GM21825 (cell line): ENCODE measurements around the gene DNAJC3.
"Not testable (repeated sequence)": the region's sequence is repeated elsewhere in the genome, so short reads cannot be mapped to it uniquely, and the experiment has no call there.

Experiments used
- ATAC-seq: cut with Tn5 transposase; IDR thresholded peaks from one replicate; pipeline ENCODE4 v1.9.1; 2021; ENCODE audit warnings: mild to moderate bottlenecking, moderate library complexity; ENCODE audit not compliant: unreplicated experiment

DNAJC3 gene

DNA sequence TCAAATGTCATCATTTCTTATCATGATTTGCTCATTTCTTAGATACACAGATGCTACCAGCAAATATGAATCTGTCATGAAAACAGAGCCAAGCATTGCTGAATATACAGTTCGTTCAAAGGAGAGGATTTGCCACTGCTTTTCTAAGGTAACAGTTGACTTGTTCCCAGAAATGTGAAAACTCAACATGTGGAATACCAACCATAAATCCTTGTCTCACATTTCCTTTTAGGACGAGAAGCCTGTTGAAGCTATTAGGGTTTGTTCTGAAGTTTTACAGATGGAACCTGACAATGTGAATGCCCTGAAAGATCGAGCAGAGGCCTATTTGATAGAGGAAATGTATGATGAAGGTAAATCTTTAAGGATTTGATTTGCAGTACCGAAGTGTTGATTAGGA lies 86.7 kb downstream of the DNAJC3 start:
- ATAC-seq: no peak

GRCh38 chr13:95771905-95772304 lies 95.0 kb downstream of the DNAJC3 start:
- no peak for ATAC-seq

- no peak for ATAC-seq
Measured at GRCh38 chr13:95779522-95779921, 102.6 kb downstream of the DNAJC3 start.

GRCh38 chr13:95781016-95781415 lies 104.1 kb downstream of the DNAJC3 start:
- no peak for ATAC-seq

DNA sequence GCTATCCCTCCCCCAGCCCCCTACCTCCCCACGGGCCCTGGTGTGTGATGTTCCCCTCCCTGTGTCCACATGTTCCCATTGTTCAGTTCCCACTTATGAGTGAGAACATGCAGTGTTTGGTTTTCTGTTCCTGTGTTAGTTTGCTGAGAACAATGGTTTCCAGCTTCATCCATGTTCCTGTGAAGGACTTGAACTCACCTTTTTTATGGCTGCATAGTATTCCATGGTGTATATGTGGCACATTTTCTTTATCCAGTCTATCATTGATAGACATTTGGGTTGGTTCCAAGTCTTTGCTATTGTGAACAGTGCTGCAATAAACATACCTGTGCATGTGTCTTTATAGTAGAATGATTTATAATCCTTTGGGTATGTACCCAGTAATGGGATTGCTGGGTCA lies 105.0 kb downstream of the DNAJC3 start:
- not testable (repeated sequence) for ATAC-seq

DNA sequence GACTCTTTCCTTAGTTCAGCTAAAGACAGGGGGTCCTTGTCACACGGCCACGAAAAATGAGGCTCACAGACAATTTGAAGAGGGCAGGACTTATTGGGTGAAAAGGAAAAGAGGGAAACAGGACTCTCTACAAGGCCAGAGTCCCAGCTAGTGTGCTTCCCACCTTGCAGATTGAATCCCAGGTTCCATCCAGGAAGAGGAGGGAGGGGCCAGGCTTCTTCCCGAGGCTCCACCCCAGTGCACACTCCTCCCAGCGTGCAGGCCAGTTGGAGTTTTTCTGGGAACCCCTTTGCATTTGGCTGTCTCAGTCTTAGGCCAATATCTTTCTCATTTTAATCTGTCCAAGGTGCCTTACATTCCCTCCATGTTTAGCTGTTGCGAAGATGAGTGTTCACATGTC lies 106.8 kb downstream of the DNAJC3 start:
- no peak for ATAC-seq

DNA sequence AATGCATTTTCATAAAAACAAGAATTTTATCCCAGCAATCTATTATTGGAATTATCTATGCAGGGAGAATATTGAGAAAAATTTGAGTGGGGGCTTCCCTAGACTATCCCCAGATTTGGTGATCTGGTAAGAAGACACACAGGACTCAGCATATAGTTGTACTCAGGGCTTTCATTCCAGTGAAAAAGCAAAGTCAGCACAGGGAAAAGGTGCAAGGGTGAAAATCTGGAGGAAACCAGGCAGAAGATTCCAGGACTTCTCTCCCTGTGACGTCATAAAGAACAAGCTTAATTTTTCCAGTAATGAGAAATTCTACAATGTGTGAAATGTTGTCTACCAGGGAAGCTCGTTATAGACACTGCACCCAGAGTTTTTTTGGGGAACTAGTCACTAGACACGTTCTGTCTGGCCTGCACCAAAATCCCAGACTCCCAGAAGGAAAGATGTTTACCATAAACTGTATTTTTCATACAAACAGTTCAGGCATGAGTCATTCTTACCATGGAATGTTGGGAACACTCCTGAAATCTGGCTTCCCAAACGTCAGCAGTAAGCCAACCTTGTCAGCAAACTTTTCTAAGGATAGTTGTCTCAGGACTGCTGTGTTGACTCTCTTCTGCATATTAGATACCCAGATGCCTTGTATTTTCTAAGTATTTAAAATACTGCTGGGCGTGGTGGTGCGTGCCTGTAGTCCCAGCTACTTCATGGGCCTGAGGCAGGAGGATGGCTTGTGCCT lies 107.4 kb downstream of the DNAJC3 start:
- no peak for ATAC-seq

- ATAC-seq: no peak
Measured at GRCh38 chr13:95784900-95785290, 108.0 kb downstream of the DNAJC3 start.

DNA sequence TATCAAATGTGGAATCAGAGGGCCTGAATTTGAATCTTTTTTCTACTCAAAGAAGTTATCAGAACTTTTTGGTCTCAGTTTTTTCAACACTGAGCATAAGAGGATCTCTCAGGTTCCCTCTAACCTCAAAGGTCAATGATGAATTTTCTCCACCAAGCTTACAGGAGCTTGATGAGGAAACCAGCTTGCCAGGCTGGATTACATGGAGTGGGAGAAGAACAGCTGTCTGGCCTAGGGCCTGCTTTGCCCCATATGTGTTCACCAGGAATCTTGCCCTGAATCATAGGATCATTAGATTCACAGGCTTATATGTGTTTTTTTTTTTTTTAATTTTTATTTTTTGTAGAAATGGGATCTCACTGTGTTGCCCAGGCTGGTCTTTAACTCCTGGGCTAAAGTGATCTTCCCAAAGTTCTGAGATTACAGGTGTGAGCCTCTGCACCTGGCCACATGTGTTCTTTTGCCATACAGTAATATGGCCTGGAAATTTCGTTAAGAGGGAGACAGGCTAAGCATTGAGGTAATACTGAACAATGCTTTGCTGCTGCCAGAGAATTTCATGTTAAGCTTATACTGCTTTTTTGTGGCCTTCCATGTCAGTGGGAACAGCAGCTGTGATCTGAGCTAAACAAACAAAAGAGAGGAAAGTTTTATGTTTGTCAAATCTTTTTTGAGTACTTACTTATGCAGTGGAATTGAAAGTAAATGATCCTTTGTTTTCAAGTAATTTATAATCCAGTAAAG lies 110.6 kb downstream of the DNAJC3 start:
- ATAC-seq: no peak

- ATAC-seq: no peak
Measured at GRCh38 chr13:95788100-95788463, 111.1 kb downstream of the DNAJC3 start.

DNA sequence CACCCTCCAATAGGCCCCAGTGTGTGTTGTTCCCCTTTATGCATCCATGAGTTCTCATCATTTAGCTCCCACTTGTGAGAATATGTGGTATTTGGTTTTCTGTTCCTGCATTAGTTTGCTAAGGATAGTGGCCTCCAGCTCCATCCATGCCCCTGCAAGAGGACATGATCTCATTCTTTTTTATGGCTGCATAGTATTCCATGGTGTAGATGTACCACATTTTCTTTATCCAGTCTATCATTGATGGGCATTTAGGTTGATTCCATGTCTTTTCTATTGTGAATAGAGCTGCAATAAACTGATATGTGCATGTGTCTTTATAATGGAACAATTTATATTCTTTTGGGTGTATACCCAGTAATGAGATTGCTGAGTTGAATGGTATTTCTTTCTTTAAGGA lies 112.4 kb downstream of the DNAJC3 start:
- ATAC-seq: not testable (repeated sequence)

GRCh38 chr13:95791084-95791722 lies 114.3 kb downstream of the DNAJC3 start:
- no peak for ATAC-seq

DNA sequence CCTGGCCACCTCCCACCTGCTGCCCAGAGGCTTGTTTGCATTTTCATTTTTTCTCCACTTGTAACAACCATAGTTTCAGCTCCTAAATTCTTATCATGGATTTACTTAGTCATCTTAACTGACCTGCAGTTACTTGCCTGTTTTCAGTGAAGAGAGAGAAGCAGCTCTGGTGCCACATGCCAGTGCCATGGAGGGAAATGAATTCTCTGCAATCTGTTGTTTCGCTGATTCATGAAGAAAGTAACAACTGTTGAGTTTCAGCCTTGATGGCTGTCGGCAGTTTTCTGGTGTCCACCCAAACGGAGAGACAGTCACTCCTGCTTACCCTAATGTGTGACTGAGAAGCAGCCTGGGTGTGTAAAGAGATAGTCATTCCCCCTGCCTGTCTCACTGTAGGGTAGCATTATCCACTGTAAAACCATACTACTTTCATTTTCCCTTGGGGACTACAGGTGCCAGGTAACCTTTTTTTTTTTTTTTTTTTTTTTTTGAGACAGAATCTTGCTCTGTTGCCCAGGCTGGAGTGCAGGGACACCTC lies 116.1 kb downstream of the DNAJC3 start:
- no peak for ATAC-seq

DNA sequence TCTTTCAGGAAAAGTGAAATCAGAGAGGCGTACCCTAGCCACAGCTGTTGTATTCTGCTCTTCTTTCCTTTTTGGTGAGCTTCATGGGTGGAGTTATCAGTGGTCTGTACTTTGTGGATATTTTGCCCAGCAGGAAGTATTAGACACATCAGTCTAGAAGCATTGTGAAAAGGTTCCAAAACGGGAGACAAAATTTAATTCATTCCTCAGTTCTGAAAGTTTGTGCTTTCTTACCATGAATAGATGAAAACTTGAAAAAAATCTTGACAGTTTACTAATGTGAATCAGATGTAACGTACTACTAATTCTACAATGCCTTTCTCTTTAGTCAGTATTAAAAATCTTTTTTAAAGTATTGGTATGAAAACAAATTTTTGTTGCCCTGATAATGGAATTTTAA lies 116.8 kb downstream of the DNAJC3 start:
- no peak for ATAC-seq

DNA sequence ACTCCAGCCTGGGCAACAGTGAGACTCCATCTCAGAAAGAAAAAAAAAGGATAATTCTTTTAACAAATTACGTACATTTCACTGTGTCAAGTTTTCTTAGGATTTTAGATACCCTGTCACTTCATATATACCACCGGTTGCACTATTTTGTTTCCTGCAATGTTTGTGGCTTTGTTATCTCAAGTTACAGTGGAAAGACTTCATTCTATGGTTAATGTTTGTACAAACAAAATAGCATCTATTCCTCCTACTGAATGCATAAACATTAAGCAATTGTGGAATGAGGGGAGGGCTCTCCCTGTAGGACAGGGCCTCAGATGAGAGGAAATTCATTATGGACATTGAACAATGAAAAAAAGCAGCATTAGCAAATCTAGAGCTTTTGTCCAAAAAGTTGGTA lies 120.1 kb downstream of the DNAJC3 start:
- no peak for ATAC-seq

DNA sequence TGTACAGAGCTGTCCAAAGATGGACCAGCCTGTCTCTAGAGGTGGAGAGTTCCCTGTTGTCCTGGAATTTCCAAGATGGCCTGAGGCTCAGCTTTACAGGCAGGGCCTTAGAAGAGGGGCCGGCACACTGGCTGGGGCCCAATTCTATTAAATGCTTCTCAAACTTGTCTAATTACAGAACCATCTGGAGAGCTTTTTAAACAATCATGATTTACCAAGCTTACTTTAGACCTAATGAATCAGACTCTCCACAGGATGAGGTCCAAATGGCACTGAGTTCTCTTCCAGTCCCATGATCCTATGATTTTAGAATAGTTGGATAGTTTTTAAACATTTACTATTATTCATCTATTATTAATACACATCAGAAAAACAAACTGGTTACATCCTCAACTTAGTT lies 123.5 kb downstream of the DNAJC3 start:
- no peak for ATAC-seq

GRCh38 chr13:95801825-95802224 lies 124.9 kb downstream of the DNAJC3 start:
- ATAC-seq: no peak

DNA sequence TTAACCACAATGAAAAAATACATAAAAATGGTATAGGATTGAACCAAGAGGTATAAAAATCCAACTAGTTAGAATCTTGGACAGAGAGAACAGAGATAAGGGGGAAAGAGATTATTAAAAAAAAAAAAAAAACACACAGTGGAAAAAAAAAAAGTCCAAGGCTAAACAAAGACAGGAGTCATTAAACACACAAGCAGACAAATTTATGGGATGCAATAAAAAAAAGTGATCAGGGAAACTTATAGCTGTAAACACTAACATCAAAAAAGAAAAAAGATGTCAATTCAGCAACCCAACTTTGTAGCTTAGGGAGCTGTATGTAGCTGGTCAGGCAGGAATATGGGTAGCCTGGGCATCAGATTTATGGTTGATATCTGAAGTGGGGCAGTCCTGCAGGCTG lies 129.0 kb downstream of the DNAJC3 start:
- no peak for ATAC-seq

GRCh38 chr13:95809429-95809828 lies 132.5 kb downstream of the DNAJC3 start:
- ATAC-seq: no peak

DNA sequence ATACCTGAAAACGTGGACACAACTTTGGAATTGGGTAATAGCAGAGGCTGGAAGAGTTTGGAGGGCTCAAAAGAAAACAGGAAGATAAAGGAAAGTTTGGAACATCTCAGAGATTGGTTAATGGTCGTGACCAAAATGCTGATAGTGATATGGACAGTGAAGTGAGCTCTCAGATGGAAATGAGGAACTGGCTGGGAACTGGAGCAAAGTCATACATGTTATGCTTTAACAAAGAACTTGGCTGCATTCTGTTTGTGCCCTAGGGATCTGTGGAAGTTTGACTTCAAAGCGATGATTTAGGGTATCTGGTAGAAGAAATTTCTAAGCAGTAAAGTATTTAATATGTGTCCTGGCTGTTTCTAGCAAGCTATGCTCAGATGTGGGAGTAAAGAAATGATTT lies 136.2 kb downstream of the DNAJC3 start:
- ATAC-seq: no peak

- no peak for ATAC-seq
Measured at GRCh38 chr13:95814495-95814894, 137.6 kb downstream of the DNAJC3 start.

DNA sequence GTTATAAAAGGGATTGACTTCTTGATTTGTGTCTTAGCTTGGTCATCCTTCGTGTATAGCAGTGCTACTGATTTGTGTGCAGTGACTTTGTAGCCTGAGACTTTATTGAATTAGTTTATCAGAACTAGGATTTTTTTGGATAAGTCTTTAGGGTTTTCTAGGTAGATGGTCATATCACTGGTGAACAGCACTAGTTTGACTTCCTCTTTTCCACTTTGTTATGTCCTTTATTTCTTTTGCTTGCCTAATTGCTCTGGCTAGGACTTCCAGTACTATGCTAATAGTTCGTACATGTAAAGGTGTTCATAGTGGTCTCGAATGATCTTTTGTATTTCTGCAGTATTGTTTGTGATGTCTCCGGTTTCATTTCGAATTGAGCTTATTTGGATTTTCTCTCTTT lies 145.4 kb downstream of the DNAJC3 start:
- ATAC-seq: no peak
